GM21576 (cell line): Measurements from ENCODE around the gene PSMD3.
"Not testable (repeated sequence)": the region's sequence is repeated elsewhere in the genome, so short reads cannot be mapped to it uniquely, and the experiment has no call there.

Source experiments
- ATAC-seq: cut with Tn5 transposase; IDR thresholded peaks from one replicate; pipeline ENCODE4 v1.9.1; 2021; ENCODE audit warnings: mild to moderate bottlenecking, moderate library complexity; ENCODE audit not compliant: unreplicated experiment

PSMD3 gene

DNA sequence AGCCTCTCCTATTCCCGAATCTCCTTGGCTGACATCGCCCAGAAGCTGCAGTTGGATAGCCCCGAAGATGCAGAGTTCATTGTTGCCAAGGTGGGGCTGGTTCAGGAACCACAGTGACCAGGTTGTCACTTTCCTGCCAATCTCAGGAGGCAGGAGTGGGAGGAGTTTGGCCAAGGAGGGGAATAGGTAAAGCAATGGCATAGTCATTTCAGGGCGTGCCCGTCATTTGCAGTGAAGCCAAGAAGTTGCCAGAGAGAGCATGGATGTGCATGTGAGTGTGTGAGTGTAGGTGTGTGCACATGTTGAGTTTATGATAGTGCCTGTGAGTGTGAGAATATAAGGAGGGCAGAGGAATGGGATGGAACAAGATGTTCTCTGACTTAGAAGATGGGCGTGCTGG, 14.8 kb downstream of the PSMD3 start:
- no peak for ATAC-seq

DNA sequence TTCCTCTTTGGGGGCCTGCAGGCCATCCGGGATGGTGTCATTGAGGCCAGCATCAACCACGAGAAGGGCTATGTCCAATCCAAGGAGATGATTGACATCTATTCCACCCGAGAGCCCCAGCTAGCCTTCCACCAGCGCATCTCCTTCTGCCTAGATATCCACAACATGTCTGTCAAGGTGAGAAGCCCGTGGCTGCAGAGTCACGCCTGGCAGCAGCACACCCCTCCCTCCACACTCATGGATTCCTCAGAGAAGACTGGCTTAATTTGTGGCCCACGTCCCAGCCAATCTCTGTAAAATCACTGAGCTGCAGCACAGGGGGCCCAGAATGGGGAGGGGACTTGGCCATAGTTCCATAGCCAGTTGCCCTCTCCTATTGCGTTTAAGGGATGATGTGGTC, 15.6 kb downstream of the PSMD3 start:
- no peak for ATAC-seq

DNA sequence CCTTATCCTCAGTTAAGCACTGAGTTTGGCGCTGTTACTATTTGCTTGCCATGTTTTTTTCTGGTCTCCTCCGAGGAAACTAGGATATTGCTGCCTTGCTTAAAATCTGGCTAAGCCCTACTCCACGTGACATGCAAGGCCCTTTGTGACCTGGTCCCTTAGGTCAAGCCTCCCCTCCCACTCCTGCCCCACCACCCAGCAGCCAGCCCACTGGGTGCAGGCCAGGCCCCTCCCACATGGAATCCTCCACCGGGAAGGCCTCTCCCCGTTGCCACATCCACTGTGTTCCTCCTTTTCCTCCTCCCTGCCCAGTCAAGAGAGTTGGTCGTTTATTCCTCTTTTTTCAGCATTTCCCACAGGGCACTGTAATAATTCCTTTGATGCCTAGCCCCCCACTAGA, 16.2 kb downstream of the PSMD3 start:
- ATAC-seq: no peak

DNA sequence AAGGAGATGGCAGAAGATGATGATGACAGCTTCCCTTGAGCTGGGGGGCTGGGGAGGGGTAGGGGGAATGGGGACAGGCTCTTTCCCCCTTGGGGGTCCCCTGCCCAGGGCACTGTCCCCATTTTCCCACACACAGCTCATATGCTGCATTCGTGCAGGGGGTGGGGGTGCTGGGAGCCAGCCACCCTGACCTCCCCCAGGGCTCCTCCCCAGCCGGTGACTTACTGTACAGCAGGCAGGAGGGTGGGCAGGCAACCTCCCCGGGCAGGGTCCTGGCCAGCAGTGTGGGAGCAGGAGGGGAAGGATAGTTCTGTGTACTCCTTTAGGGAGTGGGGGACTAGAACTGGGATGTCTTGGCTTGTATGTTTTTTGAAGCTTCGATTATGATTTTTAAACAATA, 16.9 kb downstream of the PSMD3 start:
- no peak for ATAC-seq

DNA sequence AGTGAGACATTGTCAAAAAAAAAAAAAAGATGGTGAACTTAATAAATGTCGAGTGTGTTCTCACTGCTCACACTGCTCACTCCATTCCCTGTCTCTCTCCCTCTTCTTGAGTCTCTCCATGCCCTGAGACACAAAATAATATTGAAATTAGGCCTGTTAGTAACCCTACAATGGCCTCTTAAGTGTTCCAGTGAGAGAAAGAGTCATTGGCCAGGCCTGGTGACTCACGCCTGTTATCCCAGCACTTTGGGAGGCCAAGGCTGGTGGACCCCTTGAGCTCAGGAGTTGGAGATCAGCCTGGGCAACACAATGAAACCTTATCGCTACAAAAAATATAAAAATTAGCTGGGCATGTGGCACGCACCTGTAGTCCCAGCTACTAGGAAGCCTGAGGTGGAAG, 18.5 kb downstream of the PSMD3 start:
- ATAC-seq: no peak

DNA sequence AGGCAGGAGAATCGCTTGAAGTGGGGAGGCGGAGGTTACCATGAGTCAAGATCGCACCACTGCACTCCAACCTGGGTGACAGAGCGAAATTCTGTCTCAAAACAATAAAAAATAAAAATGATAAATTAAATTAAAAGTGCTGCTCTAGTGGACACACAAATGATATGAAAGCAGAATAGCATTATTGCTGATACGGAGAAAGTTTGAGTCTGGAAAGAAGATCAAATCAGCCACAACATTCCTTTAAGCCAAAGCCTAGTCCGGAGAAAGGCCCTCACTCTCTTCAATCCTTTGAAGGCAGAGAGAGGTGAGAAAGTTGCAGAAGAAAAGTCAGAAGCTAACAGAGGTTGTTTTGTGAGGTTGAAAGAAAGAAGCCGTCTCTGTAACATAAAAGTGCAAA, 19.6 kb downstream of the PSMD3 start:
- ATAC-seq: no peak

DNA sequence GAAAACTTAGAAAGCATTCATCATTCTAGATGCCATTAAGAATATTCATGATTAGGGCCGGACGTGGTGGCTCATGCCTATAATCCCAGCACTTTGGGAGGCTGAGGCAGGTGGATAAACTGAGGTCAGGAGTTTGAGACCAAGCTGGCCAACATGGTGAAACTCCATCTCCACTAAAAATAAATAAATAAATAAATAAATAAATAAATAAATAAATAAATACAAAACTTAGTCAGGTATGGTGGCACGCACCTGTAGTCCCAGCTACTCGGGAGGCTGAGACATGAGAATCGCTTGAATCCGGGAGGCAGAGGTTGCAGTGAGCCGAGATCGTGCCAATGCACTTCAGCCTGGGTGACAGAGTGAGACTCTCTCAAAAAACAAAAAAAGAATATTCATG, 20.7 kb downstream of the PSMD3 start:
- not testable (repeated sequence) for ATAC-seq

DNA sequence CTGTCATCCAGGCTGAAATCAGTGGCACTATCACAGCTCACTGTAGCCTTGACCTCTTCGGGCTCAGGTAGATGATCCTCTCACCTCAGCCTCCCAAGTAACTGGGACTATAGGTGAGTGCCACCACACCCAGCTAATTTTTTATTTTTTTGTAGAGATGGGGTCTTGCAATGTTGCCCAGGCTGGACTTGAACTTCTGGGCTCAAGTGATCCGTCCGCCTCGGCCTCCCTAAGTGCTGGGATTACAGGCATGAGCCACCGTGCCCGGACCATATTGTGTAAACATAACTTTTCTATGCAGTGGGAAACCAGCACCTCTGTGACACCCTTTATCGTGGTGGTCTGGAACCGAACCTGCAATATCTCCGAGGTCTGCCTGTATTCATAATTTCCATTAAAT, 23.5 kb downstream of the PSMD3 start:
- no peak for ATAC-seq

DNA sequence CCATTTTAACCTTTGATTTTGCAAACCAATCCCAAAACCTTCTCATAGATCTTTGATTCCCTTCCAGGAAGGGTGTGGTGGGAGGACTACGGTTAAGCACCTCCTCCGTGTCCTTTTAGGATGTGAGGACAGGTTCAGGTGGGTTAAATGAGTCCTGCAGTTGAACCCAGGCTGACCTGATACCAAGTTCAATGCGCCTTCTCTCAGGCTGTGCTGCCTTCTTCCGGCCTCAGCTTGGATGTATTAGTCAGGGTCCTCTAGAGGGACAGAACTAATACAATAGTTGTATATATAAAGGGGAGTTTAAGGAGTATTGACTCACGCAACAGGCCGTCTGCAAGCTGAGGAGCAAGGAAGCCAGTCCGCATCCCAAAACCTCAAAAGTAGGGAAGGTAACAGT, 24.1 kb downstream of the PSMD3 start:
- ATAC-seq: no peak

DNA sequence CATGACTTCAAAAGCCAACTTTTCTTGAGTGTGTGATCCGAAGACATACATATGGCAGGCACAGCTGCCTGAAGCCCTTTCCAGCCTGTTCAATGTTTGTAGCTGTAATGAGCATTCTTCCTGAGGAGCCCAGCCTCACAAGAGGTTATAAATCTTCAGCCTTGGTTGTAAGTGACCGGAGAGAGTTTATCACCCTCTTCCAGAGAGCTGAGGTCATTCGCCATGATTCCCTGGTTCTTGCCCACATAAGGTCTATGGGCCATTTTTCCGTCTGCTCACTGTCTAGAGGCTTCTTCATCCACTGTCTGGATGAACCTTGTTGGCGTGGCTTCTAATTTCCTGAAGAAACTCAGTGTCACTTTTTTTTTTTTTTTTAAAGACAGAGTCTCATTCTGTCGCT, 24.9 kb downstream of the PSMD3 start:
- no peak for ATAC-seq

DNA sequence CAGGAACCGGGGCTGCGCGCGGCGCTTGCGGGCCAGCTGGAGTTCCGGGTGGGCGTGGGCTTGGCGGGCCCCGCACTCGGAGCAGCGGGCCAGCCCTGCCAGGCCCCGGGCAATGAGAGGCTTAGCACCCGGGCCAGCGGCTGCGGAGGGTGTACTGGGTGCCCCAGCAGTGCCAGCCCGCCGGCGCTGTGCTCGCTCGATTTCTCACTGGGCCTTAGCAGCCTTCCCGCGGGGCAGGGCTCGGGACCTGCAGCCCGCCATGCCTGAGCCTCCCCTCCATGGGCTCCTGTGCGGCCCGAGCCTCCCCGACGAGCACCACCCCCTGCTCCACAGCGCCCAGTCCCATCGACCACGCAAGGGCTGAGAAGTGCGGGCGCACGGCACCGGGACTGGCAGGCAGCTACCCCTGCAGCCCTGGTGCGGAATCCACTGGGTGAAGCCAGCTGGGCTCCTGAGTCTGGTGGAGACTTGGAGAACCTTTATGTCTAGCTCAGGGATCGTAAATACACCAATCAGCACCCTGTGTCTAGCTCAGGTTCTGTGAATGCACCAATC, 30.4 kb downstream of the PSMD3 start:
- ATAC-seq: not testable (repeated sequence)

DNA sequence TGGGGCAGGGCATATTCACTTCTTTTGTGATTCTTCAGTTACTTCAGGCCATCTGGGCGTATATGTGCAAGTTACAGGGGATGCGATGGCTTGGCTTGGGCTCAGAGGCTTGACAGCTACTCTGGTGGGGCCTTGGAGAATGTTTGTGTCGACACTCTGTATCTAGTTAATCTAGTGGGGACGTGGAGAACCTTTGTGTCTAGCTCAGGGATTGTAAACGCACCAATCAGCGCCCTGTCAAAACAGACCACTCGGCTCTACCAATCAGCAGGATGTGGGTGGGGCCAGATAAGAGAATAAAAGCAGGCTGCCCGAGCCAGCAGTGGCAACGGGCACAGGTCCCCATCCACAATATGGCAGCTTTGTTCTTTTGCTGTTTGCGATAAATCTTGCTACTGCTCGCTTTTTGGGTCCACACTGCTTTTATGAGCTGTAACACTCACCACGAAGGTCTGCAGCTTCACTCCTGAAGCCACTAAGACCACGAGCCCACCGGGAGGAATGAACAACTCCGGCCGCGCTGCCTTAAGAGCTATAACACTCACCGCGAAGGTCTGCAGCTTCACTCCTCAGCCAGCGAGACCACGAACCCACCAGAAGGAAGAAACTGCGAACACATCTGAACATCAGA, 31.5 kb downstream of the PSMD3 start:
- not testable (repeated sequence) for ATAC-seq

DNA sequence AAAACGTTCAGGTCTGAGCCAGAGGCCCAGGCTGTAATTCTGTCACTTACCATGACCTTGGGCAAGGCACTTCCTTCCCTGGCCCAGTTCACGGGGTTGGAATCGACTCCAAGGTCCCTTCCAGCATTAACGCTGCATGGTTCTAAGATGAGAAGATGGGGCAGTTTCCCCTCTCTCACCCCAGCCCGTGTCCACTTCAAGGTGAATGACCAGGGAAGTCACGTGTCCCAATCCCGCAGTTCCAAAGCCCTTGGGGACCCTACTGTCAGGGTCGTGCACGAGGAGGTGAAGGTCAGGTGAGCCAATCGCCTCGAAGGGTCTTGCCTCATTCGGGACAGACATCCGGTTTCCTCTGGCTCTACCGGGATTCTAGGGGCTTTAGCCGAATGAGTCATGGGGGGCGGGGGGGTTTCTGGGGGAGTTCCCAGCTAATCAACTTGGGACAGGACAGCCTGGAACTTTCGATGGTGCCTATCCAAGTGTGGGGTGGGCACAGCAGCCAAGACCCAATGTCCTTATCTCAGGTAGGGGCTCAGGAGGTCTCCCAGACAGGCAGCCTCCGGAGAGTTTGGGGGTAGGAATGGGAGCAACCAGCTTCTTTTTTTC, 33.9 kb downstream of the PSMD3 start:
- no peak for ATAC-seq

DNA sequence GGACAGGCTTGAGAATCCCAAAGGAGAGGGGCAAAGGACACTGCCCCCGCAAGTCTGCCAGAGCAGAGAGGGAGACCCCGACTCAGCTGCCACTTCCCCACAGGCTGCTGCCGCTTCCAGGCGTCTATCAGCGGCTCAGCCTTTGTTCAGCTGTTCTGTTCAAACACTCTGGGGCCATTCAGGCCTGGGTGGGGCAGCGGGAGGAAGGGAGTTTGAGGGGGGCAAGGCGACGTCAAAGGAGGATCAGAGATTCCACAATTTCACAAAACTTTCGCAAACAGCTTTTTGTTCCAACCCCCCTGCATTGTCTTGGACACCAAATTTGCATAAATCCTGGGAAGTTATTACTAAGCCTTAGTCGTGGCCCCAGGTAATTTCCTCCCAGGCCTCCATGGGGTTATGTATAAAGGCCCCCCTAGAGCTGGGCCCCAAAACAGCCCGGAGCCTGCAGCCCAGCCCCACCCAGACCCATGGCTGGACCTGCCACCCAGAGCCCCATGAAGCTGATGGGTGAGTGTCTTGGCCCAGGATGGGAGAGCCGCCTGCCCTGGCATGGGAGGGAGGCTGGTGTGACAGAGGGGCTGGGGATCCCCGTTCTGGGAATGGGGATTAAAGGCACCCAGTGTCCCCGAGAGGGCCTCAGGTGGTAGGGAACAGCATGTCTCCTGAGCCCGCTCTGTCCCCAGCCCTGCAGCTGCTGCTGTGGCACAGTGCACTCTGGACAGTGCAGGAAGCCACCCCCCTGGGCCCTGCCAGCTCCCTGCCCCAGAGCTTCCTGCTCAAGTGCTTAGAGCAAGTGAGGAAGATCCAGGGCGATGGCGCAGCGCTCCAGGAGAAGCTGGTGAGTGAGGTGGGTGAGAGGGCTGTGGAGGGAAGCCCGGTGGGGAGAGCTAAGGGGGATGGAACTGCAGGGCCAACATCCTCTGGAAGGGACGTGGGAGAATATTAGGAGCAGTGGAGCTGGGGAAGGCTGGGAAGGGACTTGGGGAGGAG, 34.7 kb downstream of the PSMD3 start, which contains the start of gene CSF3:
TSS of gene CSF3 (plus strand) at position 436 of the 993 bp plus-strand sequence. CDS start at position 471, 35 bp downstream.
- ATAC-seq: no peak

DNA sequence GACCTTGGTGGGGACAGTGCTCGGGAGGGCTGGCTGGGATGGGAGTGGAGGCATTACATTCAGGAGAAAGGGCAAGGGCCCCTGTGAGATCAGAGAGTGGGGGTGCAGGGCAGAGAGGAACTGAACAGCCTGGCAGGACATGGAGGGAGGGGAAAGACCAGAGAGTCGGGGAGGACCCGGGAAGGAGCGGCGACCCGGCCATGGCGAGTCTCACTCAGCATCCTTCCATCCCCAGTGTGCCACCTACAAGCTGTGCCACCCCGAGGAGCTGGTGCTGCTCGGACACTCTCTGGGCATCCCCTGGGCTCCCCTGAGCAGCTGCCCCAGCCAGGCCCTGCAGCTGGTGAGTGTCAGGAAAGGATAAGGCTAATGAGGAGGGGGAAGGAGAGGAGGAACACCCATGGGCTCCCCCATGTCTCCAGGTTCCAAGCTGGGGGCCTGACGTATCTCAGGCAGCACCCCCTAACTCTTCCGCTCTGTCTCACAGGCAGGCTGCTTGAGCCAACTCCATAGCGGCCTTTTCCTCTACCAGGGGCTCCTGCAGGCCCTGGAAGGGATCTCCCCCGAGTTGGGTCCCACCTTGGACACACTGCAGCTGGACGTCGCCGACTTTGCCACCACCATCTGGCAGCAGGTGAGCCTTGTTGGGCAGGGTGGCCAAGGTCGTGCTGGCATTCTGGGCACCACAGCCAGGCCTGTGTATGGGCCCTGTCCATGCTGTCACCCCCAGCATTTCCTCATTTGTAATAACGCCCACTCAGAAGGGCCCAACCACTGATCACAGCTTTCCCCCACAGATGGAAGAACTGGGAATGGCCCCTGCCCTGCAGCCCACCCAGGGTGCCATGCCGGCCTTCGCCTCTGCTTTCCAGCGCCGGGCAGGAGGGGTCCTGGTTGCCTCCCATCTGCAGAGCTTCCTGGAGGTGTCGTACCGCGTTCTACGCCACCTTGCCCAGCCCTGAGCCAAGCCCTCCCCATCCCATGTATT, 35.7 kb downstream of the PSMD3 start:
- no peak for ATAC-seq

DNA sequence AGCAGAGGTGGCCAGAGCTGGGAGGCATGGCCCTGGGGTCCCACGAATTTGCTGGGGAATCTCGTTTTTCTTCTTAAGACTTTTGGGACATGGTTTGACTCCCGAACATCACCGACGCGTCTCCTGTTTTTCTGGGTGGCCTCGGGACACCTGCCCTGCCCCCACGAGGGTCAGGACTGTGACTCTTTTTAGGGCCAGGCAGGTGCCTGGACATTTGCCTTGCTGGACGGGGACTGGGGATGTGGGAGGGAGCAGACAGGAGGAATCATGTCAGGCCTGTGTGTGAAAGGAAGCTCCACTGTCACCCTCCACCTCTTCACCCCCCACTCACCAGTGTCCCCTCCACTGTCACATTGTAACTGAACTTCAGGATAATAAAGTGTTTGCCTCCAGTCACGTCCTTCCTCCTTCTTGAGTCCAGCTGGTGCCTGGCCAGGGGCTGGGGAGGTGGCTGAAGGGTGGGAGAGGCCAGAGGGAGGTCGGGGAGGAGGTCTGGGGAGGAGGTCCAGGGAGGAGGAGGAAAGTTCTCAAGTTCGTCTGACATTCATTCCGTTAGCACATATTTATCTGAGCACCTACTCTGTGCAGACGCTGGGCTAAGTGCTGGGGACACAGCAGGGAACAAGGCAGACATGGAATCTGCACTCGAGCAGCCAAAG, 36.9 kb downstream of the PSMD3 start:
- ATAC-seq: no peak

DNA sequence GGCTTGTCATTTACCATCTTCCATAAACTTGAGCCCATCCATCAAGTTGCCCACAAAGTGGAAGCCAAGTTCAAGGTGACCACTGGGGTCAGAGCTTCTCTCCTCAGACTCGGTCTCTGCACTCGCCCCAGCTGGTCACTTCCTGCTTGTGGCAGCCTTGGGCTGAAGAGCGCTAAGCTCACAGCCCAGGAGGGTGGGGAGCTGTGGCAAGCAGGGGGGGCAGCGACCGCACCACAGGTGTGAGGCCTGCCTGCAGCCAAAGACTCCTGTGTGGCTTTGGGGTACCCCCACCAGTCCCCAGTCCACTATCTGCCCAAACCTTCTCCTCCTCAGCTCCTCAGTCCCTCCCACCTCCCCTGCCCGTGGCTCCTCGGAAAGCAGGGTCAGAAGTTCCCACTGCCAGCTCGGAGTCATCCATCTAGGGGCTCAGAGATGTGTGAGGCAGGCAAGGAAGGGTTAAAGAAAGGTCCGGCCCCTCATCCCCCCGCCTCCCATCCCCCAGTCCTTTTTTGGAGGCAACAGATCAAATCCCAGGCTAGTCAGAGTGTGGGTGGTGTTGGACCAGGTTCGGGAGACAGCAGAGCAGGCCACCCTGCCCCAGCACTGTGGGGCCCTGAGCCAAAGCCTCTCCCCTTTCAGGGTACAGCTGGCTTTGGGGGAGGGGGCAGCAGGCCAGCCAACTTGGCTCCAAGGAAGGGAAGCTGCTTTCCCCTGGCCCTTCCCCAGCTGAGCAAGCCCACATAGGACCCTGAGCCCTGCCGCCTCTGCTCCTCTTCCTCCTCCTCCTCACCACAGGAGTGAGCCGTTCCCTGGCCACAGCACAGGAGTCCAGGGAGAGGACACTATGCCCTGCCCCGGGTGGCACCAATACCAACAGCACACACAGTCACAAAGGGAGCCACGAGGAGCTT, 37.9 kb downstream of the PSMD3 start:
- ATAC-seq: no peak

DNA sequence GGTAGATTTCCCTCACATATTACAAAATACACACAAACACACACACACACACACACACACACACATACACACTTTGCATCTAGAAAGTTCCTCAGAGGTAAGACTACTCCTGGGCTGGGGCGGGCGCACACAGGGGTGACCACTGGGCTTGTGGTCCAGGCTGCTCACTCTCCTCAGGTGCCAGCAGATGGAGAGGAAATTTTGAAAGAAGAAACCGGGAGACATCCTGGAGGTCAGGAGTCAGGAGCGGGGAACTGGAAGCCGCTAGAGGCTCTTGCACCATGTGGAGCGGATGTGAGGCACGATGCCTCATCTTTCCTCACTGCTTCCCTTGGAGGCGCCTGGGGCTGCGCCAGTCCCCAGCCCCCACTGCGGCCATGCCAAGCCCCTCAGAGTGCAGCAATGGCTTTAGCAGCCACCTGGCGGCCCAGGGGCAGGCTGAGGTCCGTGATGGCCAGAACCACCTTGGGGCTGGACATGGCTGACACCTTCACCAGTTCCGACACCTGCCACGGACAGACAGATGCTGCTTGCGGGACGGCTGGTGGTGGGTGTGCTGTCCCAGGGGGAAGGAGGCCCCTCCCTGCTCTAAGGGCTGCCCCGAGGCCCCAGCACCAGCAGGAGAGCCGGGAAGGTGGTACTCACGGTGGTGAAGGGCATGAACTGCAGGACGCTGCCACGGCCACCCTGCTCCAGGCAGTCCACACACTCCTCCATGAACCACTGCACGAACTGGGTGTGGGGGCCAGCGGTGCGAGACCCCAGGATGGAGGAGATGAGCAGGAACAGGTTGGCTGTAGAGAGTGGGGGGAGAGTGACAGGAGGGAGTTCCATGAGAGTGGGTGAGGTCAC, 38.8 kb downstream of the PSMD3 start:
- no peak for ATAC-seq
